NB4 (cell line): ENCODE data around the gene AP4E1.
A peak's percentile ranks its signal among the peaks of the same experiment; 100 is the strongest.

Source experiments
- DNase-seq: peaks from one replicate; pipeline ENCODE4 v3.0.0; 2010; ENCODE audit warnings: low read depth
- H3K4me3 ChIP-seq: one replicate; pipeline ENCODE4 v1.5.1; 2011; ENCODE audit warnings: mild to moderate bottlenecking, low read depth, low read length, moderate library complexity
- MYC ChIP-seq: IDR thresholded peaks from 2 replicates; pipeline ENCODE4 v1.6.1; 2011; ENCODE audit warnings: low read depth, low read length
- POLR2A ChIP-seq: IDR thresholded peaks from 2 replicates; pipeline ENCODE4 v1.6.1; 2011; ENCODE audit warnings: mild to moderate bottlenecking; ENCODE audit not compliant: insufficient read length; ENCODE audit errors: extremely low read depth
- TF ChIP-seq, protein P1 (sequence below): IDR thresholded peaks from one replicate; pipeline ENCODE4 v1.5.1; 2012; ENCODE audit warnings: low read depth, low read length
- TF ChIP-seq, protein P2 (sequence below): IDR thresholded peaks from 2 replicates; pipeline ENCODE4 v1.6.1; 2011; ENCODE audit warnings: low read depth, low read length

AP4E1 gene

DNA sequence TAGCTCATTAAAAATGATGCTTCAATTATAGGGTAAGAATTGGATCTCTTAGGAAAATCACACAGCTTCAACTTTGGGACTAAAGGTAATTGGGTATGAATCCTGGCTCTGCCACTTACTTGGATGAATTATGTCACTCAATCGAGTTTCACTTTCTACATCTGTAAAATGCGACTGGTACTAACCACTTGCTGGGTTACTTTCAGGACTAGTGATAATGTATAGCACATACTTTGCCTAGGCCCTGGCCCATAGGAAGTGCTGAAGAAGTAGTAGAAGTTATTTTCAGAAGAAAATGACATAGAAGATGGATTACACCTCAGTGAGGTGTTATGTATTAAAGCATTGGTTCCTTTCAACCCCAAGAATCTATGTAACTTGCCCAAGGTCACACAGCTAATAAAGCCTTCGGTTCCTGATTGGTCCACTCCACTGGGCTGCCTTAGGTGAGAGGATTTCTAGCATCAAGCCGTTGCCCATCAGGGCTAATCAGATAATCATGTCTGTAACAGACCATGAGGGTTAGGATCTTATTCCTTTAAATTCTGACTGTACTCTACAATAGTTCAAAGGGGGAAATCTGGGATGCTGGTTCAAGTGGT is 29.4 kb upstream of the AP4E1 start:
- TF ChIP-seq MYC = no peak
- TF ChIP-seq, protein P1, sequence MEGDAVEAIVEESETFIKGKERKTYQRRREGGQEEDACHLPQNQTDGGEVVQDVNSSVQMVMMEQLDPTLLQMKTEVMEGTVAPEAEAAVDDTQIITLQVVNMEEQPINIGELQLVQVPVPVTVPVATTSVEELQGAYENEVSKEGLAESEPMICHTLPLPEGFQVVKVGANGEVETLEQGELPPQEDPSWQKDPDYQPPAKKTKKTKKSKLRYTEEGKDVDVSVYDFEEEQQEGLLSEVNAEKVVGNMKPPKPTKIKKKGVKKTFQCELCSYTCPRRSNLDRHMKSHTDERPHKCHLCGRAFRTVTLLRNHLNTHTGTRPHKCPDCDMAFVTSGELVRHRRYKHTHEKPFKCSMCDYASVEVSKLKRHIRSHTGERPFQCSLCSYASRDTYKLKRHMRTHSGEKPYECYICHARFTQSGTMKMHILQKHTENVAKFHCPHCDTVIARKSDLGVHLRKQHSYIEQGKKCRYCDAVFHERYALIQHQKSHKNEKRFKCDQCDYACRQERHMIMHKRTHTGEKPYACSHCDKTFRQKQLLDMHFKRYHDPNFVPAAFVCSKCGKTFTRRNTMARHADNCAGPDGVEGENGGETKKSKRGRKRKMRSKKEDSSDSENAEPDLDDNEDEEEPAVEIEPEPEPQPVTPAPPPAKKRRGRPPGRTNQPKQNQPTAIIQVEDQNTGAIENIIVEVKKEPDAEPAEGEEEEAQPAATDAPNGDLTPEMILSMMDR = no peak
- TF ChIP-seq, protein P2, sequence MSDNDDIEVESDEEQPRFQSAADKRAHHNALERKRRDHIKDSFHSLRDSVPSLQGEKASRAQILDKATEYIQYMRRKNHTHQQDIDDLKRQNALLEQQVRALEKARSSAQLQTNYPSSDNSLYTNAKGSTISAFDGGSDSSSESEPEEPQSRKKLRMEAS = no peak
- TF ChIP-seq POLR2A = no peak
- H3K4me3 ChIP-seq = no peak overlapping the region
- DNase-seq = no peak

DNA sequence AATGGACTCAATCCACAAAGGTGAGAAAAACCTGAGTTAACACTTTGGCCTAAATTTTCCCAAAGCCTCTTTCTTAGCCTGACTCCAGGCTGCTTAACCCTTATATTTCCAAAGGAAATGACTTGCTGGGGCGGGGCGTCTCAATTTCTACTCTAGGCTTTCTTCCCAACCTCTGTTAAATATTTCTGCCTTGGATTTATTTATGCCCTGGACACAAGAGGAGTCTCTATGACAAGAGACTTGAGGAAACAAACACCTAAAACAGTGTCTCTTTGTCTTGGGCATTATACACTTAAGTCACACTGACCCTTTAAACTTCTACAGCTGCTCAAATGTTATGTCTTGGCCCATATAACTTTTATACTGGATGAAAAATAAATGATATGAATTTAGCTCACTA is 28.3 kb upstream of the AP4E1 start:
- no peak overlapping the region for H3K4me3 ChIP-seq
- DNase-seq = no peak
- no peak for TF ChIP-seq MYC
- TF ChIP-seq POLR2A = no peak
- TF ChIP-seq, protein P2 = no peak

DNA sequence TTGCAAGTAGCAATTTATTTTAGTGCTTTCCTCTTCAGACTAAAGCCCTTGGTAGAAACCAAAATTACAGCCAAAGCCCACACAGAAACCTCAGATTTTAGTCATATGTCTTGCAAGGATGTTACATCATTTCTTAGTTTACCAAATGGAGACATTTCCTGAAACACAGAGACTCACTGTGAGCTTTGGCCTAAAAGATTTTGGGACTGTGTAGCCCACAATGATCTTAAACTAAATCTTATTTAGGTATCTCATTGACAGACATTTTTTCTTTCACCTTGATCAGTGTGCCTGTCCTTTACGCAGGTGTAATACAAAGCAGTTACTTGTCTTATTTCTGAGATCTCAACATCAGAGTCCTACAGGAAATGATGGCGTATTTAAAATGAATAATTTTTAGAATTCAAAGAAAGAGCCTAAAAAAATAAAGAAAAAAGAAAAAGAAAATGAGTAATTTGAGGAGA is 27.8 kb upstream of the AP4E1 start:
- H3K4me3 ChIP-seq = no peak overlapping the region
- TF ChIP-seq, protein P2 = no peak
- TF ChIP-seq MYC (no peak), POLR2A (no peak)
- TF ChIP-seq, protein P1 = no peak
- DNase-seq = peak; percentile 66

DNA sequence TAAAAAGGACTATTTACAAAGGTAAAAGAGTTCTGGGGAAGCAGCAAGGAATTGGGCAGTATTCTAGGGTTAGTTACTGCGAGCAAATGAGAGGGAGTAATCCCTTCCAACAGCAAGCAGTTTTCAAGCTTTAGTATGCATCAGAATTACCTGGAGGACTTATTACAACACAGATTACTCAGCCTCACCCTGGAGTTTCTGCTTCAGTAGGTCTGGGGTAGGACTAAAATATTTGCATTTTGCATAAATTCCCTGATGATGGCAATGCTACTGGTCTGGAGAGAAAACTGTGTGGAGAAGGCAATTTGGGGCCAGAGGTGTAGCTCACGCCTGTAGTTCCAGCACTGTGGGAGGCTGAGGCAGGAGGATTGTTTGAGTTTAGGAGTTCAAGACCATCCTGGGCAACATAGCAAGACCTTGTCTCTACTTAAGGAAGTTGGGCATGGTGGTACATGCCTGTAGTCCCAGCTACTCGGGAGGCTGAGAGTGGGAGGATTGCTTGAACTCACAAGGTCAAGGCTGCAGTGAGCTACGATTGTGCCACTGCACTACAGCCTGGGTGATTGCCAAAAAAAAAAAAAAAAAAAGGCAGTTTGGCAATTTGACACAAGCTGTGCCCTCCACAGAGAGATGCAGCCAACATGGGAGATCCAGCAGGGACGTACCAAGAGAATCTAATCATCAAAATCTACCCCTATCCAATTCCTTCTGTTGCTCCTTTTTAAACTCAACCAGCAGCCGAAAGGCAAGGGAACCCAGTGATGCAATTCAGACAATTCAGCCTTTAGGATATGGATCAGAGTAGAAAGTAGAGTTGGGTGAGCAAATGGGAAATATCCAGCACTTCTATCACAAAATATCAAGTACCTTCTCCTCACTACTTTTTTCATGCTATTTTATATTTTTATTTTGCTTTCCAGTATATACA is 27.1 kb upstream of the AP4E1 start:
- TF ChIP-seq, protein P2 = no peak
- TF ChIP-seq POLR2A (no peak), MYC (no peak)
- TF ChIP-seq, protein P1 = no peak
- DNase-seq = peak; percentile 74
- H3K4me3 ChIP-seq = no peak overlapping the region

DNA sequence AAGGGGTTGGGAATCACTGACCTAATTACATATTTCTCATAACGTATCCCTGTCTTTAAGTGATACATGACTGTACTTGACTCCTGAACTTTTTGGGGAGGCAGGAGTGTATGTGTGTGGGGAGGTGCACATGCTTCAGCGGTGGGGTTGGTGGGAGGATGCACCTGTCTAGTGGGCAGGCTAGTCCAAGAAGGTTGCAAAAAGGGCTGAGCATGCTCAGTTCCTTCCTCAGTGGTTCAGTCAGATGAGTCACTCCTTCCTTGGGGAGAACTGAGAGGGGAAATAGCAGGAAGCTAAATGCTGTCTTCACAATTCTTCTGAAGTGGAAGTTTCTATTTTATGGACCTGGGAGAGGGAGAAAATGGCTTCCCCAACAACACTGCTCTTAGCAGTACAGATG is 24.6 kb upstream of the AP4E1 start:
- no peak overlapping the region for H3K4me3 ChIP-seq
- TF ChIP-seq POLR2A (no peak), MYC (0 out of 2 replicates have a peak, but pooled peaks have one; percentile 44)
- TF ChIP-seq, protein P2 = peak; percentile 81
- peak; percentile 92 for DNase-seq

DNA sequence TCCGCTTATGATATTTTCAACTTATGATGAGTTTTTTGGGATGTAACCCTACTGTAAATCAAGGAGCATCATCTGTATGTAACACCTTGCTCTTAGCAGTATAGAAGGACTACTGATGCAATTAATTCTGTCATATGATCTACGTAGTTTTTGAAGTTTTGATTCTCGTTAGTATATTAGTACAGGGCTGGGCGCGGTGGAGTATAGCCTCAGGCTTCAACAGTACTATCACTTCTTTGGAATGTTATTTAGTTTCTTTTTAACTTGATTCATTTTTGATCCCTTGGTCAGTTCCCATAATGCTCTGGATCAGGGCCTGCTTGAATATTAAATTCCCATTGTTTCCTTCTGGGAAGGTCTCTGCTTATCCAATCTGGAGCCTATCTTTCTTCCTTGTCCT is 23.9 kb upstream of the AP4E1 start:
- TF ChIP-seq MYC = no peak
- no peak for TF ChIP-seq POLR2A
- TF ChIP-seq, protein P1 = no peak
- TF ChIP-seq, protein P2 = no peak
- no peak for DNase-seq
- H3K4me3 ChIP-seq = no peak overlapping the region
